ENCODE measurements around the gene TWIST2. TPM values are rescaled to one million over a fixed set of nuclear protein-coding genes. Genes with fewer than 3 reads are reported as not detected.

TWIST2 gene
- total and polyA plus RNA-seq, 9 of the 15 experiments (the other 6 are each of a cell fraction or from before 2014, with no cell fraction given) = not detected

DNA sequence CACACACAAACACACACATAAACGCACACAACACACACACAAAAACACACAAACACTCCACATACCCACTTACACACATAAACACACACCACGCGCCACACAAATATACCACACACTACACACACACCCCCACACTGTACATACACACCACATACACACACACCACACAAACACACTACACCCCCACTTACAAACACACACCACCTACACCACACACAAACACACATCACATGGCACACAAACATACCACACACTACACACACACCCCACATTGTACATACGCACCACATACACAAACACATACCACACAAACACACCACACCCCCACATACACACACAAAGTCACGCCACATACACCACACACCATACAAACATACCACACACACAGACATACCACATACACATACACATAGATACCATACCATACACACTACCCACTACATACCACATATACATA lies 59.9 kb downstream of the TWIST2 start:
- peaks cover 0 to 7% of the 10 kb centered on the region in 2 experiments; a peak in 2 of 5 replicates for H3K27me3 ChIP-seq (ENCODE audit: control insufficient read depth in 2 of 2, insufficient read depth in 2 of 2, low read length in 2 of 2)
- WGBS (ENCODE audit: insufficient coverage, low coverage, missing lambda C conversion rate) = 11% methylated on average over 3 of the region's 5 CpGs
- no peaks in the 10 kb centered on the region for H3K9me1 ChIP-seq (ENCODE audit: control insufficient read depth, insufficient read depth, low read length)
- H3K4me1 ChIP-seq (replicated peaks in 1 of 2; ENCODE audit: control insufficient read depth in 2 of 2, insufficient read depth in 2 of 2, low read length in 2 of 2) = peaks cover 0 to 4% of the 10 kb centered on the region in 2 experiments; a peak in 1 of 5 replicates
- H3K36me3 ChIP-seq (ENCODE audit: control insufficient read depth, insufficient read depth, low read length) = no peaks in the 10 kb centered on the region
- no peak overlapping the region for H3K9ac ChIP-seq (ENCODE audit: insufficient read depth in 1 of 2, low read depth in 2 of 2, low read length in 2 of 2)
- no peaks in the 10 kb centered on the region for H3K9me3 ChIP-seq (replicated peaks; ENCODE audit: control insufficient read depth, insufficient read depth, low read depth, low read length)
- ChIA-PET POLR2A (no interaction called here), CTCF (ENCODE audit: low intra/inter-chr PET ratio) (no interaction called here)
- in situ Hi-C loops (cut with MboI) (no loop called here), intact Hi-C loops (cut with micrococcal nuclease) (no loop called here)
- H3K79me2 ChIP-seq (ENCODE audit: control insufficient read depth, insufficient read depth, low read length) = no peaks in the 10 kb centered on the region
- no peak for FAIRE-seq
- no peak for ATAC-seq
- BruUV-seq (replicated peaks) = no TSS peak
- no peak overlapping the region for H2AFZ ChIP-seq (ENCODE audit: low read depth, low read length)
- H3K27ac ChIP-seq (ENCODE audit: extremely low read depth, low read depth, low read length) = no peak overlapping the region
- H4K20me1 ChIP-seq (replicated peaks; ENCODE audit: control insufficient read depth, insufficient read depth, low read length) = no peaks in the 10 kb centered on the region
- no peak overlapping the region for H3K4me2 ChIP-seq (ENCODE audit: insufficient read depth, low read length)
- no peak for DNase-seq (ENCODE audit: extremely low read depth in 1 of 4, low spot score in 3 of 4)
- no peak overlapping the region for H3K4me3 ChIP-seq
- TF ChIP-seq NR3C1 (CRISPR knock-in tag; IDR thresholded peaks at IDR 0.05) = no peak
- TF ChIP-seq HSF4 (CRISPR knock-in tag; IDR thresholded peaks at IDR 0.05; ENCODE audit: borderline replicate concordance) = no peak
- no peak for TF ChIP-seq NUFIP1 (IDR thresholded peaks at IDR 0.05; ENCODE audit: partially characterized antibody)
- TF ChIP-seq, protein P1, sequence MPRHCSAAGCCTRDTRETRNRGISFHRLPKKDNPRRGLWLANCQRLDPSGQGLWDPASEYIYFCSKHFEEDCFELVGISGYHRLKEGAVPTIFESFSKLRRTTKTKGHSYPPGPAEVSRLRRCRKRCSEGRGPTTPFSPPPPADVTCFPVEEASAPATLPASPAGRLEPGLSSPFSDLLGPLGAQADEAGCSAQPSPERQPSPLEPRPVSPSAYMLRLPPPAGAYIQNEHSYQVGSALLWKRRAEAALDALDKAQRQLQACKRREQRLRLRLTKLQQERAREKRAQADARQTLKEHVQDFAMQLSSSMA (CRISPR knock-in tag; IDR thresholded peaks at IDR 0.05) = no peak
- TF ChIP-seq SIN3A (IDR thresholded peaks at IDR 0.05; ENCODE audit: borderline replicate concordance in 2 of 2, control insufficient read depth in 1 of 2, low read depth in 2 of 2, low read length in 2 of 2) = no peak
- no peak for TF ChIP-seq U2AF2 (optimal IDR thresholded peaks at IDR 0.05; ENCODE audit: low read depth, low read length)
- no peak for TF ChIP-seq ZNF444 (CRISPR knock-in tag; IDR thresholded peaks at IDR 0.05)
- TF ChIP-seq, protein P2, sequence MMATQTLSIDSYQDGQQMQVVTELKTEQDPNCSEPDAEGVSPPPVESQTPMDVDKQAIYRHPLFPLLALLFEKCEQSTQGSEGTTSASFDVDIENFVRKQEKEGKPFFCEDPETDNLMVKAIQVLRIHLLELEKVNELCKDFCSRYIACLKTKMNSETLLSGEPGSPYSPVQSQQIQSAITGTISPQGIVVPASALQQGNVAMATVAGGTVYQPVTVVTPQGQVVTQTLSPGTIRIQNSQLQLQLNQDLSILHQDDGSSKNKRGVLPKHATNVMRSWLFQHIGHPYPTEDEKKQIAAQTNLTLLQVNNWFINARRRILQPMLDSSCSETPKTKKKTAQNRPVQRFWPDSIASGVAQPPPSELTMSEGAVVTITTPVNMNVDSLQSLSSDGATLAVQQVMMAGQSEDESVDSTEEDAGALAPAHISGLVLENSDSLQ (IDR thresholded peaks at IDR 0.05) = no peak
- TF ChIP-seq ADNP (tag; IDR thresholded peaks at IDR 0.05) = no peak

Measured in K562 (cell line).